ENCODE measurements around the gene CRYBG1. TPM values are rescaled to one million over a fixed set of nuclear protein-coding genes. Genes with fewer than 3 reads are reported as not detected.
"Not testable (repeated sequence)": the region's sequence is repeated elsewhere in the genome, so short reads cannot be mapped to it uniquely, and the experiment has no call there.

The CRYBG1 gene
- total RNA-seq, 1 experiment from 2014 or later: 2.9 TPM

- Histone ChIP-seq H3K4me3 (ENCODE audit: low read depth, low read length, poor library complexity, severe bottlenecking) (no peak overlapping the region), H3K27ac (ENCODE audit: low read depth, low read length, poor library complexity, severe bottlenecking) (no peak overlapping the region), H3K4me1 (ENCODE audit: insufficient read depth, low read length, poor library complexity, severe bottlenecking) (no peaks in the 10 kb centered on the region), H3K36me3 (ENCODE audit: insufficient read depth, low read length, poor library complexity, severe bottlenecking) (no peaks in the 10 kb centered on the region), H3K9me3 (ENCODE audit: low read depth, low read length, poor library complexity, severe bottlenecking) (no peaks in the 10 kb centered on the region), H3K27me3 (replicated peaks; ENCODE audit: insufficient read depth, low read depth, low read length, poor library complexity) (no peaks in the 10 kb centered on the region)
- CTCF ChIA-PET: no interaction called here
- no TSS peak for BruUV-seq (replicated peaks)
- intact Hi-C loops (cut with micrococcal nuclease; ENCODE audit: unreplicated experiment): no loop called here
- POLR2A ChIA-PET (ENCODE audit: low non-redundant PET): no interaction called here
- no peak for DNase-seq (ENCODE audit: low spot score)
- TF ChIP-seq, protein P1, sequence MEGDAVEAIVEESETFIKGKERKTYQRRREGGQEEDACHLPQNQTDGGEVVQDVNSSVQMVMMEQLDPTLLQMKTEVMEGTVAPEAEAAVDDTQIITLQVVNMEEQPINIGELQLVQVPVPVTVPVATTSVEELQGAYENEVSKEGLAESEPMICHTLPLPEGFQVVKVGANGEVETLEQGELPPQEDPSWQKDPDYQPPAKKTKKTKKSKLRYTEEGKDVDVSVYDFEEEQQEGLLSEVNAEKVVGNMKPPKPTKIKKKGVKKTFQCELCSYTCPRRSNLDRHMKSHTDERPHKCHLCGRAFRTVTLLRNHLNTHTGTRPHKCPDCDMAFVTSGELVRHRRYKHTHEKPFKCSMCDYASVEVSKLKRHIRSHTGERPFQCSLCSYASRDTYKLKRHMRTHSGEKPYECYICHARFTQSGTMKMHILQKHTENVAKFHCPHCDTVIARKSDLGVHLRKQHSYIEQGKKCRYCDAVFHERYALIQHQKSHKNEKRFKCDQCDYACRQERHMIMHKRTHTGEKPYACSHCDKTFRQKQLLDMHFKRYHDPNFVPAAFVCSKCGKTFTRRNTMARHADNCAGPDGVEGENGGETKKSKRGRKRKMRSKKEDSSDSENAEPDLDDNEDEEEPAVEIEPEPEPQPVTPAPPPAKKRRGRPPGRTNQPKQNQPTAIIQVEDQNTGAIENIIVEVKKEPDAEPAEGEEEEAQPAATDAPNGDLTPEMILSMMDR (conservative IDR thresholded peaks at IDR 0.05; ENCODE audit: low read depth, low read length): no peak
- no peak for TF ChIP-seq EZH2 (IDR thresholded peaks at IDR 0.05; ENCODE audit: borderline replicate concordance, low read depth, low read length, poor library complexity, severe bottlenecking)
Measured at GRCh38 chr6:106579281-106579680, 218.8 kb downstream of the CRYBG1 start.

DNA sequence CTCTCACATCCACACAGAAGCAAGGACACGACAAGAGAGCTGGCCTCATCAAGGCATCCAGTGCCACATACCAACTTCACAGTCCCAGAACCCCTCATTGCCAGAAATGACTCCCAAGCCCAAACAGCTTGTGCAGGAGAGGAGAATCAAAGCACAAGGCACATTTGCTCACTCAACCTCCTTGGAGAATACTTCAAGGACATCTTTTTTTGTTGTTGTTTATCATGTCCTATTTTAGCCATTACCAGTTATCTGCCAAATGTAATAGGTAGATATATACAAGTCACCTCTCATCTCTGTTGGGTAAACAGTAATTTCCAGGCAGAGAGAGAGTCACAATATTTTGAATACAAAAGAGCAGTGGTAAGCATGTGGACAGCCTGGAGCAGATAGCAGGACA lies 221.0 kb downstream of the CRYBG1 start:
- CTCF ChIA-PET: no interaction called here
- Histone ChIP-seq H3K4me3 (ENCODE audit: low read depth, low read length, poor library complexity, severe bottlenecking) (no peak overlapping the region), H3K36me3 (ENCODE audit: insufficient read depth, low read length, poor library complexity, severe bottlenecking) (no peaks in the 10 kb centered on the region), H3K27me3 (replicated peaks; ENCODE audit: insufficient read depth, low read depth, low read length, poor library complexity) (no peaks in the 10 kb centered on the region), H3K27ac (ENCODE audit: low read depth, low read length, poor library complexity, severe bottlenecking) (no peak overlapping the region), H3K4me1 (ENCODE audit: insufficient read depth, low read length, poor library complexity, severe bottlenecking) (no peaks in the 10 kb centered on the region), H3K9me3 (ENCODE audit: low read depth, low read length, poor library complexity, severe bottlenecking) (no peaks in the 10 kb centered on the region)
- POLR2A ChIA-PET (ENCODE audit: low non-redundant PET): no interaction called here
- TF ChIP-seq EZH2 (IDR thresholded peaks at IDR 0.05; ENCODE audit: borderline replicate concordance, low read depth, low read length, poor library complexity, severe bottlenecking): no peak
- TF ChIP-seq, protein P1 (conservative IDR thresholded peaks at IDR 0.05; ENCODE audit: low read depth, low read length): no peak
- intact Hi-C loops (cut with micrococcal nuclease; ENCODE audit: unreplicated experiment): no loop called here
- no TSS peak for BruUV-seq (replicated peaks)
- no peak for DNase-seq (ENCODE audit: low spot score)

GRCh38 chr6:106586815-106587415 lies 226.4 kb downstream of the CRYBG1 start:
- H3K4me3 ChIP-seq (ENCODE audit: low read depth, low read length, poor library complexity, severe bottlenecking): no peak overlapping the region
- H3K4me1 ChIP-seq (ENCODE audit: insufficient read depth, low read length, poor library complexity, severe bottlenecking): no peaks in the 10 kb centered on the region
- ChIA-PET CTCF (interaction anchor here (0.5 kb wide), 1 partner anchor 9 kb away, joined by 4 read pairs; no protein-coding TSS in a partner anchor), POLR2A (ENCODE audit: low non-redundant PET) (no interaction called here)
- no peaks in the 10 kb centered on the region for H3K36me3 ChIP-seq (ENCODE audit: insufficient read depth, low read length, poor library complexity, severe bottlenecking)
- TF ChIP-seq, protein P1 (conservative IDR thresholded peaks at IDR 0.05; ENCODE audit: low read depth, low read length): no peak
- no peak for TF ChIP-seq EZH2 (IDR thresholded peaks at IDR 0.05; ENCODE audit: borderline replicate concordance, low read depth, low read length, poor library complexity, severe bottlenecking)
- H3K9me3 ChIP-seq (ENCODE audit: low read depth, low read length, poor library complexity, severe bottlenecking): no peaks in the 10 kb centered on the region
- no peak overlapping the region for H3K27ac ChIP-seq (ENCODE audit: low read depth, low read length, poor library complexity, severe bottlenecking)
- intact Hi-C loops (cut with micrococcal nuclease; ENCODE audit: unreplicated experiment): no loop called here
- no TSS peak for BruUV-seq (replicated peaks)
- no peaks in the 10 kb centered on the region for H3K27me3 ChIP-seq (replicated peaks; ENCODE audit: insufficient read depth, low read depth, low read length, poor library complexity)
- no peak for DNase-seq (ENCODE audit: low spot score)

GRCh38 chr6:106588937-106589336 lies 228.4 kb downstream of the CRYBG1 start:
- POLR2A ChIA-PET (ENCODE audit: low non-redundant PET); H3K9me3 ChIP-seq (ENCODE audit: low read depth, low read length, poor library complexity, severe bottlenecking); intact Hi-C loops (cut with micrococcal nuclease; ENCODE audit: unreplicated experiment); H3K36me3 ChIP-seq (ENCODE audit: insufficient read depth, low read length, poor library complexity, severe bottlenecking); CTCF ChIA-PET; H3K4me1 ChIP-seq (ENCODE audit: insufficient read depth, low read length, poor library complexity, severe bottlenecking); H3K27me3 ChIP-seq (replicated peaks; ENCODE audit: insufficient read depth, low read depth, low read length, poor library complexity); BruUV-seq (replicated peaks); H3K4me3 ChIP-seq (ENCODE audit: low read depth, low read length, poor library complexity, severe bottlenecking); DNase-seq (ENCODE audit: low spot score); H3K27ac ChIP-seq (ENCODE audit: low read depth, low read length, poor library complexity, severe bottlenecking): not testable (repeated sequence)

Data from A673 (cell line).